Keratinocyte (primary cell): ENCODE results near the gene VAV2.

ENCODE experiments used
- CTCF ChIP-seq, 3 experiments: IDR thresholded peaks in 1 of 3; conservative IDR thresholded peaks in 1 of 3; optimal IDR thresholded peaks in 1 of 3; 2 replicates in 2 of 3; 3 replicates in 1 of 3; pipeline versions ENCODE3 to v1.5.1; 2011; ENCODE audit warnings: low read length in 3 of 3, mild to moderate bottlenecking in 3 of 3, moderate library complexity in 2 of 3, control low read depth in 1 of 3, inconsistent platforms in 1 of 3; ENCODE audit not compliant: insufficient read depth in 2 of 3; ENCODE audit errors: extremely low read depth in 1 of 3
- EZH2 ChIP-seq: IDR thresholded peaks from one replicate; pipeline ENCODE4 v1.6.1; 2012; ENCODE audit warnings: inconsistent platforms, mild to moderate bottlenecking, low read length, moderate library complexity

DNA sequence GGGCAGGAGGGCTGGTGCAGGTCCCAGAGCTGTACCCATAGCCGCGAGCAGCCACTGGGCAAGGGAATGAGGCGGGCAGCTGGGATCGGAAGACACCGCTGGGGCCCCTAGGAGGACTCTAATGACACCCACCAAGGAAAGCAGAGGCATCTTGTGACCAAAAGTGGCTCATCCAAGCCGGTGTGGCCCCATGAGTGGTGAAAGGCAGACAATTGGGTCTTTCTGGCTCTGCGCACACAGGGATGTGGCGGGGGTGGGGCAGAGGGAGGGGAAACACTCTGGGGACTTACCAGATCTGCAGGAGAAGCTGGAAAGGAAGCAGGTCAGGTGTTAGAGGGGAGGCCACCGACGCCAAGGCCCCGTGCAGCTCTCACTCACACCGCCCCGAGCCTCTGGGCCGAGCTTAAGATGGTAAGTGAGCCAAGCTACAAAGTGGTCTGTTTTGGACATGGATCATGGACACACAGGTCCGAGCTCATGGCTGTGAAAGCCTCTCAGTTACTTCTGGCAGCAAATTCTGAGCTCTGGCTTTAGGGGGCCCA lies 211.6 kb downstream of the VAV2 start:
- TF ChIP-seq CTCF (optimal IDR thresholded peaks at IDR 0.05 in 1 of 3, IDR thresholded peaks at IDR 0.05 in 1 of 3, conservative IDR thresholded peaks at IDR 0.05 in 1 of 3; ENCODE audit: extremely low read depth in 1 of 3, insufficient read depth in 2 of 3, low read length in 3 of 3) (no peak), EZH2 (no peak)
